Hepatocyte (in vitro differentiated cells): ENCODE measurements around the gene MMUT. TPM values are rescaled to one million over a fixed set of nuclear protein-coding genes. Genes with fewer than 3 reads are reported as not detected.

Experiments used
- DNase-seq: peaks from one replicate; pipeline ENCODE4 v3.0.0-alpha.2; 2016; ENCODE audit warnings: low spot score
- H2AFZ ChIP-seq: fragments of 200-600 bp; sonication (generic); 2 replicates; pipeline ENCODE4 v1.6.0; 2016; ENCODE audit warnings: antibody characterized with exemption, mild to moderate bottlenecking
- H3K27ac ChIP-seq: fragments of 200-600 bp; sonication (generic); 2 replicates; pipeline ENCODE4 v1.5.1; 2016; ENCODE audit warnings: mild to moderate bottlenecking
- H3K27me3 ChIP-seq: fragments of 200-600 bp; sonication (generic); 2 replicates; pipeline ENCODE4 v1.6.1; 2016
- H3K36me3 ChIP-seq: fragments of 200-600 bp; sonication (generic); replicated peaks from 2 replicates; pipeline ENCODE4 v1.5.1; 2016; ENCODE audit warnings: low read depth; ENCODE audit not compliant: insufficient read depth
- H3K4me1 ChIP-seq: fragments of 200-600 bp; sonication (generic); 2 replicates; pipeline ENCODE4 v1.5.1; 2016; ENCODE audit warnings: mild to moderate bottlenecking, moderate library complexity; ENCODE audit not compliant: insufficient read depth
- H3K4me2 ChIP-seq: fragments of 200-600 bp; sonication (generic); 2 replicates; pipeline ENCODE4 v1.6.0; 2016
- H3K4me3 ChIP-seq: fragments of 200-600 bp; sonication (generic); 2 replicates; pipeline ENCODE4 v1.5.1; 2016; ENCODE audit warnings: mild to moderate bottlenecking
- H3K79me2 ChIP-seq: fragments of 200-600 bp; sonication (generic); 2 replicates; pipeline ENCODE4 v1.6.0; 2017; ENCODE audit warnings: mild to moderate bottlenecking
- H3K9me2 ChIP-seq: fragments of 200-600 bp; sonication (generic); replicated peaks from 2 replicates; pipeline ENCODE4 v1.6.0; 2017; ENCODE audit warnings: mild to moderate bottlenecking; ENCODE audit not compliant: insufficient read depth
- H3K9me3 ChIP-seq: fragments of 200-600 bp; sonication (generic); 2 replicates; pipeline ENCODE4 v1.5.1; 2016; ENCODE audit warnings: low read depth, mild to moderate bottlenecking
- H4K20me1 ChIP-seq: fragments of 200-600 bp; sonication (generic); 2 replicates; pipeline ENCODE4 v1.6.0; 2016; ENCODE audit warnings: mild to moderate bottlenecking; ENCODE audit not compliant: insufficient read depth, poor library complexity, severe bottlenecking
- CTCF ChIP-seq: fragments of 200-600 bp; sonication (generic); IDR thresholded peaks from 2 replicates; pipeline ENCODE4 v1.5.1; 2016; ENCODE audit warnings: antibody characterized with exemption, mild to moderate bottlenecking; ENCODE audit not compliant: poor library complexity
- EZH2 ChIP-seq: fragments of 200-600 bp; sonication (generic); IDR thresholded peaks from 2 replicates; pipeline ENCODE4 v1.6.1; 2016; ENCODE audit warnings: antibody characterized with exemption, mild to moderate bottlenecking, borderline replicate concordance
- EZH2phosphoT487 ChIP-seq: fragments of 200-600 bp; sonication (generic); IDR thresholded peaks from one replicate; pipeline ENCODE4 v1.6.1; 2018; ENCODE audit warnings: antibody characterized with exemption, mild to moderate bottlenecking, low read depth, moderate library complexity; ENCODE audit not compliant: unreplicated experiment, severe bottlenecking
- WGBS: methylation state at CpG from one replicate; pipeline ENCODE4 v1.1.6; 2016; ENCODE audit warnings: low lambda C conversion rate; ENCODE audit errors: missing lambda C conversion rate; 5-methylcytosine and 5-hydroxymethylcytosine counted together
- polyA plus RNA-seq: library from polyadenylated mRNA; unstranded; fragments of >200 nt; fragmentation: Nextera tagmentation; extraction: Ambion mirVana; gene quantifications from 2 replicates; pipeline ENCODE4 v1.2.1, GENCODE V29; 2016
- total RNA-seq: library from RNA; depleted of rRNA; stranded (reverse); fragments of >200 nt; gene quantifications from 2 replicates; pipeline ENCODE4 v1.2.3, GENCODE V29; 2014

MMUT gene
- total and polyA plus RNA-seq, 2 experiments from 2014 or later = 27.9 to 35.3 TPM

GRCh38 chr6:49453221-49453620 is 9.8 kb downstream of the MMUT start:
- no peaks in the 10 kb centered on the region for H4K20me1 ChIP-seq
- H3K4me3 ChIP-seq = no peak overlapping the region
- TF ChIP-seq EZH2phosphoT487 (no peak), CTCF (peak; percentile 54), EZH2 (no peak)
- no peak overlapping the region for H3K4me2 ChIP-seq
- H3K9me2 ChIP-seq = no peaks in the 10 kb centered on the region
- H2AFZ ChIP-seq = no peak overlapping the region
- H3K27me3 ChIP-seq = no peaks in the 10 kb centered on the region
- DNase-seq = peak; percentile 8
- H3K79me2 ChIP-seq = no peaks in the 10 kb centered on the region
- no peaks in the 10 kb centered on the region for H3K4me1 ChIP-seq
- no peaks in the 10 kb centered on the region for H3K9me3 ChIP-seq
- no peak overlapping the region for H3K27ac ChIP-seq
- no peaks in the 10 kb centered on the region for H3K36me3 ChIP-seq
- WGBS = 85% methylated on average over 2 of the region's 2 CpGs

GRCh38 chr6:49430866-49431265 is 32.2 kb downstream of the MMUT start:
- H3K27ac ChIP-seq = no peak overlapping the region
- no peaks in the 10 kb centered on the region for H3K27me3 ChIP-seq
- no peak overlapping the region for H3K4me3 ChIP-seq
- H4K20me1 ChIP-seq = no peaks in the 10 kb centered on the region
- no peak overlapping the region for H3K4me2 ChIP-seq
- TF ChIP-seq EZH2phosphoT487 (no peak), EZH2 (no peak), CTCF (no peak)
- H3K79me2 ChIP-seq = no peaks in the 10 kb centered on the region
- DNase-seq = no peak
- no peaks in the 10 kb centered on the region for H3K4me1 ChIP-seq
- H3K36me3 ChIP-seq = no peaks in the 10 kb centered on the region
- 100% methylated on average over 1 of the region's 1 CpG for WGBS
- no peak overlapping the region for H2AFZ ChIP-seq
- H3K9me2 ChIP-seq = no peaks in the 10 kb centered on the region
- H3K9me3 ChIP-seq = no peaks in the 10 kb centered on the region

- H3K4me1 ChIP-seq = no peaks in the 10 kb centered on the region
- no peak for DNase-seq
- H2AFZ ChIP-seq = no peak overlapping the region
- WGBS = 92% methylated on average over 2 of the region's 2 CpGs
- no peak overlapping the region for H3K4me2 ChIP-seq
- no peaks in the 10 kb centered on the region for H3K9me3 ChIP-seq
- TF ChIP-seq EZH2phosphoT487 (no peak), CTCF (no peak)
- H3K4me3 ChIP-seq = no peak overlapping the region
- H3K9me2 ChIP-seq = no peaks in the 10 kb centered on the region
- no peaks in the 10 kb centered on the region for H3K79me2 ChIP-seq
- H3K27ac ChIP-seq = no peak overlapping the region
- no peaks in the 10 kb centered on the region for H3K27me3 ChIP-seq
- no peaks in the 10 kb centered on the region for H4K20me1 ChIP-seq
- H3K36me3 ChIP-seq = no peaks in the 10 kb centered on the region
Measured at GRCh38 chr6:49430187-49430586, 32.9 kb downstream of the MMUT start.

- Histone ChIP-seq H3K36me3 (no peaks in the 10 kb centered on the region), H3K27me3 (no peaks in the 10 kb centered on the region), H3K27ac (no peak overlapping the region), H3K79me2 (no peaks in the 10 kb centered on the region), H4K20me1 (no peaks in the 10 kb centered on the region), H3K4me2 (no peak overlapping the region), H3K9me3 (no peaks in the 10 kb centered on the region), H3K9me2 (no peaks in the 10 kb centered on the region), H3K4me3 (no peak overlapping the region), H2AFZ (no peak overlapping the region), H3K4me1 (no peaks in the 10 kb centered on the region)
- WGBS = 53% methylated on average over 1 of the region's 1 CpG
- TF ChIP-seq CTCF (peak; percentile 40), EZH2 (no peak)
- peak; percentile 8 for DNase-seq
Measured at GRCh38 chr6:49423817-49424216, 39.2 kb downstream of the MMUT start.
